Activated CD8-positive, alpha-beta T cell treated with anti-CD3 and anti-CD28 coated beads for 36 hours (primary cell): ENCODE data around the gene ITPKA. TPM values are rescaled to one million over a fixed set of nuclear protein-coding genes. Genes with fewer than 3 reads are reported as not detected.
"Not testable (repeated sequence)": the region's sequence is repeated elsewhere in the genome, so short reads cannot be mapped to it uniquely, and the experiment has no call there.

Experiments
- ATAC-seq: fragments of 200-7000 bp; cut with Tn5 transposase; one replicate; pipeline ENCODE4 v1.10.0; 2021; ENCODE audit warnings: mild to moderate bottlenecking, moderate library complexity
- CTCF ChIA-PET: fragments of 350-600 bp; sonication (Branson Sonifier 250); formaldehyde crosslinking; loops from one replicate; lab custom pipeline; 2021; ENCODE audit warnings: antibody characterized with exemption; lab: Charles Lee
- POLR2A ChIA-PET: fragments of 350-600 bp; sonication (Branson Sonifier 250); formaldehyde crosslinking; loops from one replicate; lab custom pipeline; 2021; ENCODE audit warnings: antibody characterized with exemption; lab: Charles Lee
- DNase-seq: peaks from one replicate; pipeline ENCODE4 v3.0.0-alpha.2; 2020
- H3K27ac Mint-ChIP-seq: one replicate; pipeline ENCODE4 v1.8.0; 2021; ENCODE audit warnings: mild to moderate bottlenecking, mixed read lengths
- H3K27me3 Mint-ChIP-seq: one replicate; pipeline ENCODE4 v1.8.0; 2021; ENCODE audit warnings: mixed read lengths
- H3K36me3 Mint-ChIP-seq: one replicate; pipeline ENCODE4 v1.8.0; 2021; ENCODE audit warnings: low read depth, mixed read lengths
- H3K4me1 Mint-ChIP-seq: one replicate; pipeline ENCODE4 v1.8.0; 2021; ENCODE audit warnings: low read depth, mixed read lengths
- H3K4me3 Mint-ChIP-seq: one replicate; pipeline ENCODE4 v1.8.0; 2021; ENCODE audit warnings: mild to moderate bottlenecking, moderate library complexity, mixed read lengths
- H3K9me3 Mint-ChIP-seq: one replicate; pipeline ENCODE4 v1.8.0; 2021; ENCODE audit warnings: mixed read lengths
- CTCF ChIP-seq: fragments of 200-600 bp; IDR thresholded peaks from one replicate; pipeline ENCODE4 v1.8.0; 2022; ENCODE audit warnings: antibody characterized with exemption, mild to moderate bottlenecking
- intact Hi-C: fragments of 100-400 bp; cut with micrococcal nuclease; formaldehyde crosslinking; loops from one replicate; pipeline ENCODE4 v1.10.0; 2022
- total RNA-seq, 2 experiments: library from RNA; stranded (reverse); gene quantifications; one replicate each; pipeline ENCODE4 v1.2.3, GENCODE V29; 2021

The ITPKA gene
- total RNA-seq, 2 experiments from 2014 or later, result 4.7 to 6.1 TPM

GRCh38 chr15:41465822-41466421 lies 27.8 kb upstream of the ITPKA start:
- Mint-ChIP-seq H3K27me3 (no peaks in the 10 kb centered on the region), H3K4me1 (peaks cover 4% of the 10 kb centered on the region), H3K9me3 (no peaks in the 10 kb centered on the region), H3K4me3 (no peak overlapping the region), H3K27ac (no peak overlapping the region), H3K36me3 (peaks cover 24% of the 10 kb centered on the region)
- ChIA-PET CTCF (interaction anchor here (0.5 to 4.2 kb wide), 51 partner anchors 9 to 439 kb away, joined by 3 to 49 read pairs (median 6); partner anchors contain the start of genes LTK, MAPKBP1 and RPAP1), POLR2A (interaction anchor here (0.6 to 1.5 kb wide), 7 partner anchors 17 to 93 kb away, joined by 3 to 7 read pairs (median 4); partner anchors contain the start of genes RPAP1 and TYRO3)
- ATAC-seq, result peak; percentile 92
- TF ChIP-seq CTCF, result peak; percentile 99
- peak; percentile 48 for DNase-seq
- intact Hi-C loops, result loop anchor here (5.0 kb wide), 1 partner anchor 41 kb away; no protein-coding TSS in a partner anchor

GRCh38 chr15:41466711-41467110 lies 27.0 kb upstream of the ITPKA start:
- intact Hi-C loops, result loop anchor here (5.0 kb wide), 1 partner anchor 41 kb away; no protein-coding TSS in a partner anchor
- ATAC-seq (peak; percentile 24), DNase-seq (no peak)
- Mint-ChIP-seq H3K27ac (peak overlapping the region; percentile 11), H3K4me1 (peaks cover 4% of the 10 kb centered on the region), H3K27me3 (no peaks in the 10 kb centered on the region), H3K4me3 (no peak overlapping the region), H3K36me3 (peaks cover 25% of the 10 kb centered on the region), H3K9me3 (no peaks in the 10 kb centered on the region)
- CTCF ChIA-PET, result interaction anchor here (0.6 to 4.2 kb wide), 37 partner anchors 10 to 343 kb away, joined by 3 to 49 read pairs (median 6); partner anchors contain the start of genes LTK, MAPKBP1 and RPAP1
- POLR2A ChIA-PET, result interaction anchor here (1.5 kb wide), 1 partner anchor 42 kb away, joined by 4 read pairs; no protein-coding TSS in a partner anchor
- no peak for TF ChIP-seq CTCF

GRCh38 chr15:41469644-41470043 lies 24.0 kb upstream of the ITPKA start:
- H3K9me3 Mint-ChIP-seq, H3K27me3 Mint-ChIP-seq, H3K4me3 Mint-ChIP-seq, ATAC-seq, H3K4me1 Mint-ChIP-seq, H3K27ac Mint-ChIP-seq, DNase-seq: not testable (repeated sequence)
- ChIA-PET CTCF (interaction anchor here (1.2 kb wide), 1 partner anchor 341 kb away, joined by 3 read pairs; no protein-coding TSS in a partner anchor), POLR2A (interaction anchor here (0.7 kb wide), 1 partner anchor 49 kb away, joined by 3 read pairs; no protein-coding TSS in a partner anchor)
- intact Hi-C loops, result loop anchor here (5.0 kb wide), 1 partner anchor 38 kb away; no protein-coding TSS in a partner anchor
- H3K36me3 Mint-ChIP-seq, result peaks cover 21% of the 10 kb centered on the region

- ChIA-PET CTCF (no interaction called here), POLR2A (no interaction called here)
- intact Hi-C loops, result no loop called here
These were observed 20.3 kb upstream of the ITPKA start for GRCh38 chr15:41473418-41473817.

GRCh38 chr15:41474436-41474835 lies 19.2 kb upstream of the ITPKA start:
- Mint-ChIP-seq H3K27ac (no peak overlapping the region), H3K4me1 (peaks cover 13% of the 10 kb centered on the region), H3K4me3 (no peak overlapping the region), H3K9me3 (no peaks in the 10 kb centered on the region), H3K36me3 (peaks cover 40% of the 10 kb centered on the region), H3K27me3 (no peaks in the 10 kb centered on the region)
- ATAC-seq (no peak), DNase-seq (no peak)
- POLR2A ChIA-PET, result interaction anchor here (0.5 kb wide), 1 partner anchor 28 kb away, joined by 3 read pairs; no protein-coding TSS in a partner anchor
- CTCF ChIA-PET, result interaction anchor here (6.8 kb wide), 1 partner anchor 9 kb away, joined by 49 read pairs; no protein-coding TSS in a partner anchor
- TF ChIP-seq CTCF, result no peak
- intact Hi-C loops, result no loop called here

More at GRCh38 chr15:41473418-41473817, 20.3 kb upstream of the ITPKA start:
- Mint-ChIP-seq H3K4me3 (no peak overlapping the region), H3K9me3 (no peaks in the 10 kb centered on the region), H3K4me1 (peaks cover 13% of the 10 kb centered on the region), H3K36me3 (peaks cover 33% of the 10 kb centered on the region), H3K27me3 (no peaks in the 10 kb centered on the region), H3K27ac (no peak overlapping the region)
- TF ChIP-seq CTCF, result no peak
- DNase-seq (no peak), ATAC-seq (no peak)
